GM12865 (cell line): ENCODE measurements around the gene PLXDC2.

Source experiments
- DNase-seq: peaks from one replicate; pipeline ENCODE4 v3.0.0; 2010; ENCODE audit warnings: low read depth
- H3K4me3 ChIP-seq: 2 replicates; pipeline ENCODE4 v1.5.1; 2011; ENCODE audit warnings: mild to moderate bottlenecking, low read depth, low read length, control low read depth
- CTCF ChIP-seq: IDR thresholded peaks from 2 replicates; pipeline ENCODE4 v1.5.1; 2011; ENCODE audit warnings: low read length, control low read depth, low read depth, inconsistent platforms; ENCODE audit not compliant: insufficient read depth; ENCODE audit errors: missing control alignments

The PLXDC2 gene

GRCh38 chr10:19782430-19783089, 33.7 kb upstream of the PLXDC2 start:
- no peak overlapping the region for H3K4me3 ChIP-seq
- no peak for TF ChIP-seq CTCF
- DNase-seq, result no peak

DNA sequence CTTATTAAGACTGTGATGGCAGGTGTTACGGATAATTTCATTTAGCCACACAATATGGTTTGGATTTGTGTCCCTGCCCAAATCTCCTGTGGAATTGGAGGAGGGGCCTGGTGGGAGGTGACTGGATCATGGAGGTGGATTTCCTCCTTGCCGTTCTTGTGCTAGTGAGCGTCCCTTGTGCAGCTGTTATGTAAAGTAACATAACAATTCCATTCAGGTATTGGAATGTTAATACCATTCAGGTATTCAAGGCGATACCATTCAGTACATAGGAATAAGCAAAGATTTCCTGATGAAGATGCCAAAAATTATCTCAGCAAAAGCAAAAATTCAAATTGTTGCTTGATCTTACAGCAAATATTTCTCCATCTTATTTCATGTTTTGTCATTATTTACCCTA, 32.5 kb upstream of the PLXDC2 start:
- no peak for DNase-seq
- H3K4me3 ChIP-seq, result no peak overlapping the region
- TF ChIP-seq CTCF, result no peak

DNA sequence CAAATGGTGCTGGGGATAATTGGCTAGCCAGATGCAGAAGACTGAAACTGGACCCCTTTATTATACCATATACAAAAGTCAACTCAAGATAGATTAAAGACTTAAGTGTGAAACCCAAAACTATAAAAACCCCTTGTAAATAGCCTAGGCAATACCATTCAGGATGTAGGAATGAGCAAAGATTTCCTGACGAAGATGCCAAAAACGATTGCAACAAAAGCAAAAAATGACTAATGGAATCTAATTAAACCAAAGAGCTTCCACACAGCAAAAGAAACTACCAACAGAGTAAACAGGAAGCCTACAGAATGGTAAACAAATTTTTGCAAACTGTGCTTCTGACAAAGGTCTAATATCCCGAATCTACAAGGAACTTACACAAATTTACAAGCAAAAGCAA, 30.9 kb upstream of the PLXDC2 start:
- H3K4me3 ChIP-seq, result no peak overlapping the region
- no peak for DNase-seq
- TF ChIP-seq CTCF, result no peak

DNA sequence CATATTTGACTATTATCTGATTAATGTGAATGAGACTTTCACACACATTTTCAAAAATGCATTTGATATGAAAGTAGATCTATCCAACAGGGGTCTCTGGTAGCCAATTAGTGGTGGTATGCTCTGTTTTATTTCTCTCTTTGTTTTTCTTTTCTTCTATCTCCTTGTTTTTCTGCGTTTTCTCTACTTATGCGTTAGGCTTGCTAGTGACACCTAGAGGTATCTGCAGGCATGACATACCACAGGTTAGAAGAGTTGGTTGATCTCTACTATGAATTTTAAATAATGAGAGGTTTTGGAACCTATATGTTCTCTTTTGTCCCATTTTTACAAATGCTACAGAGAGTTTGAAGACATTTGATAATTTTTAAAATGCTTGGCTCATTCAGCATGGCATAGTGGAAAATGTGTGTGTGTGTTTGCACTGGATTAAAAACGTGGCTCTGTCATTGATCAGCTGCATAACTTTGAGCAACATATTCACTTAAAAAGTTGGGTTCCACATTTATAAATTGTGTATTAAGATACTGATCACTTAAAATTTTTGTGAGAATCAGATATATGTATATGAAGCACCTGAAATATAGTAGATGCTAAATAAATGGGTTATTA, 28.1 kb upstream of the PLXDC2 start:
- DNase-seq, result peak; percentile 53
- TF ChIP-seq CTCF, result peak; percentile 80
- H3K4me3 ChIP-seq, result no peak overlapping the region

GRCh38 chr10:19788902-19789301, 27.3 kb upstream of the PLXDC2 start:
- TF ChIP-seq CTCF, result no peak
- no peak overlapping the region for H3K4me3 ChIP-seq
- DNase-seq, result no peak

DNA sequence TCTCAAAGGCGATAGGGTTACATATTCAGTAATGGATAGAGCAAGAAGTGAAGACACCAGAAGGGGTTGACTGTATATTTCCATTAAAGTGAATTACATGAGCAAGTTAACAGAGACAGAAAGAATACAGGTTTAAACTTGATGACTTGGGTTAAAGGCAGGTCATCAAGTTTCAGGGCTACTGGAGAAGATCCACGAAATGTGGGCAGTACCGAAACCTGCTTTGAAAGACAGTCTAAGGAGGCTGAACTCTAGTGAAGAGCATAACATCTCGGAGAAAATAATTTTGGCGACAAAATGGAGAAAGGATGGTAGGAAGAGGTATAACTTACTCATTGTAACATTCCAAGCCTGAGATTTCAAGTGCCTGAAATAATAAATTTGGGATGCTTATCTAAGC, 26.6 kb upstream of the PLXDC2 start:
- TF ChIP-seq CTCF, result no peak
- no peak overlapping the region for H3K4me3 ChIP-seq
- no peak for DNase-seq

GRCh38 chr10:19791032-19791431, 25.2 kb upstream of the PLXDC2 start:
- no peak for DNase-seq
- H3K4me3 ChIP-seq, result no peak overlapping the region
- TF ChIP-seq CTCF, result no peak
